Hematopoietic multipotent progenitor cell treated with erythropoietin and hydrocortisone succinate and interleukin-3 and kit ligand, for 4 days (in vitro differentiated cells): ENCODE results near the gene CFAP91.

Source experiments
- DNase-seq: peaks from one replicate; pipeline ENCODE4 v3.0.0-alpha.2; 2015

The CFAP91 gene

GRCh38 chr3:119745942-119746341 lies 43.1 kb downstream of the CFAP91 start:
- no peak for DNase-seq

- no peak for DNase-seq
Measured at GRCh38 chr3:119746423-119746822, 43.6 kb downstream of the CFAP91 start.

- DNase-seq: no peak
Measured at GRCh38 chr3:119747357-119747756, 44.5 kb downstream of the CFAP91 start.

GRCh38 chr3:119748991-119749390 lies 46.2 kb downstream of the CFAP91 start:
- DNase-seq: no peak

GRCh38 chr3:119751423-119751822 lies 48.6 kb downstream of the CFAP91 start:
- DNase-seq: no peak
